K562 (cell line): ENCODE measurements around the gene CALD1. TPM values are rescaled to one million over a fixed set of nuclear protein-coding genes. Genes with fewer than 3 reads are reported as not detected.

Experiments used
- ATAC-seq: fragments of 200-7000 bp; cut with Tn5 transposase; 3 replicates; pipeline ENCODE4 v1.9.1; 2020; ENCODE audit warnings: moderate library complexity
- BruUV-seq: library from RNA; stranded (reverse); fragments of 400-500 nt; replicated peaks from 2 replicates; lab custom pipeline; 2021; lab: Mats Ljungman, UMichigan
- CTCF ChIA-PET: fragments of 300-600 bp; formaldehyde crosslinking; extraction: SDS; loops from one replicate; lab custom pipeline; 2021; ENCODE audit warnings: low intra/inter-chr PET ratio; lab: Yijun Ruan, JAX
- POLR2A ChIA-PET: fragments of 300-600, 350-650 bp; sonication (Branson Sonifier 250); formaldehyde crosslinking; extraction: SDS; loops from one replicate; lab custom pipeline; 2021; ENCODE audit warnings: antibody characterized with exemption, inconsistent platforms; lab: Yijun Ruan, JAX
- DNase-seq, 4 experiments: peaks; one replicate each; pipeline versions ENCODE4 v3.0.0 to v3.0.0-alpha.2; 2011 to 2018; ENCODE audit warnings: low spot score in 3 of 4, mixed read lengths in 3 of 4; ENCODE audit errors: extremely low read depth in 1 of 4
- FAIRE-seq: peaks from 2 replicates; lab custom pipeline; 2011; peaks lifted over from hg19 to GRCh38; lab: Jason Lieb, UNC
- H2AFZ ChIP-seq: 2 replicates; pipeline ENCODE4 v1.6.0; 2011; ENCODE audit warnings: low read depth, low read length, control low read depth, inconsistent platforms
- H3K27ac ChIP-seq: fragments of 200-600 bp; 3 replicates; pipeline ENCODE4 v1.8.0; 2011; ENCODE audit warnings: low read depth, mild to moderate bottlenecking, control low read depth, inconsistent platforms, low read length, moderate library complexity, mixed read lengths; ENCODE audit errors: extremely low read depth
- H3K27me3 ChIP-seq, 2 experiments: fragments of 300-600 bp in 1 of 2; 2 replicates in 1 of 2; 3 replicates in 1 of 2; pipeline versions ENCODE4 v1.6.0 to v1.8.0; 2011; ENCODE audit warnings: inconsistent platforms in 2 of 2, low read length in 2 of 2, mild to moderate bottlenecking in 1 of 2, mixed read lengths in 1 of 2, moderate library complexity in 1 of 2; ENCODE audit not compliant: control insufficient read depth in 2 of 2, insufficient read depth in 2 of 2
- H3K36me3 ChIP-seq: fragments of 300-600 bp; 3 replicates; pipeline ENCODE4 v1.8.0; 2011; ENCODE audit warnings: mild to moderate bottlenecking, low read length, inconsistent platforms; ENCODE audit not compliant: control insufficient read depth, insufficient read depth
- H3K4me1 ChIP-seq, 2 experiments: fragments of 200-600 bp in 1 of 2; replicated peaks in 1 of 2; 2 replicates in 1 of 2; 3 replicates in 1 of 2; pipeline versions ENCODE4 v1.5.1 to v1.8.0; 2011; ENCODE audit warnings: inconsistent platforms in 2 of 2, low read length in 2 of 2, mild to moderate bottlenecking in 1 of 2, mixed read lengths in 1 of 2, moderate library complexity in 1 of 2; ENCODE audit not compliant: control insufficient read depth in 2 of 2, insufficient read depth in 2 of 2
- H3K4me2 ChIP-seq: 2 replicates; pipeline ENCODE4 v1.6.1; 2011; ENCODE audit warnings: low read length, control low read depth, inconsistent platforms, mixed read lengths; ENCODE audit not compliant: insufficient read depth
- H3K4me3 ChIP-seq: fragments of 200-600 bp; sonication (generic), shearing (Covaris generic); 2 replicates; pipeline ENCODE4 v1.5.1; 2016; ENCODE audit warnings: control low read depth, inconsistent platforms
- H3K79me2 ChIP-seq: fragments of 200-600 bp; 3 replicates; pipeline ENCODE4 v1.8.0; 2011; ENCODE audit warnings: low read length, inconsistent platforms; ENCODE audit not compliant: control insufficient read depth, insufficient read depth
- H3K9ac ChIP-seq, 2 experiments: 2 replicates each; pipeline versions ENCODE4 v1.6.0 to v1.6.1; 2011; ENCODE audit warnings: low read depth in 2 of 2, low read length in 2 of 2, control low read depth in 1 of 2, inconsistent platforms in 1 of 2, mild to moderate bottlenecking in 1 of 2, mixed read lengths in 1 of 2; ENCODE audit not compliant: insufficient read depth in 1 of 2
- H3K9me1 ChIP-seq: one replicate; pipeline ENCODE4 v1.6.0; 2011; ENCODE audit warnings: inconsistent platforms, mild to moderate bottlenecking, low read length, moderate library complexity; ENCODE audit not compliant: control insufficient read depth, insufficient read depth
- H3K9me3 ChIP-seq: replicated peaks from 2 replicates; pipeline ENCODE4 v1.5.1; 2011; ENCODE audit warnings: low read depth, low read length, inconsistent platforms; ENCODE audit not compliant: control insufficient read depth, insufficient read depth
- H4K20me1 ChIP-seq: replicated peaks from 2 replicates; pipeline ENCODE4 v1.6.1; 2011; ENCODE audit warnings: low read length, inconsistent platforms, mixed read lengths; ENCODE audit not compliant: control insufficient read depth, insufficient read depth
- ARID3B ChIP-seq: fragments of 250-450 bp; sonication (Bioruptor Pico); IDR thresholded peaks from 2 replicates; pipeline ENCODE4 v1.4.0; 2020; ENCODE audit warnings: borderline replicate concordance
- BCL6 ChIP-seq: fragments of 250-450 bp; sonication (Bioruptor Pico); IDR thresholded peaks from 2 replicates; pipeline ENCODE4 v1.4.0; 2020
- CHD1 ChIP-seq: fragments of 200-600 bp; sonication (generic); IDR thresholded peaks from one replicate; pipeline ENCODE4 v1.6.1; 2012; ENCODE audit warnings: mild to moderate bottlenecking, moderate library complexity, low read length, inconsistent platforms
- KAT8 ChIP-seq: fragments of 450-650 bp; IDR thresholded peaks from 2 replicates; pipeline ENCODE4 v1.6.1; 2016; ENCODE audit warnings: low read depth, mild to moderate bottlenecking
- NCOA1 ChIP-seq: fragments of 450-650 bp; IDR thresholded peaks from 2 replicates; pipeline ENCODE4 v1.6.1; 2016; ENCODE audit warnings: low read depth
- NCOA6 ChIP-seq: fragments of 450-650 bp; IDR thresholded peaks from 2 replicates; pipeline ENCODE4 v1.6.1; 2017; ENCODE audit warnings: mild to moderate bottlenecking
- THAP7 ChIP-seq: fragments of 250-450 bp; sonication (Bioruptor Pico); IDR thresholded peaks from 2 replicates; pipeline ENCODE4 v1.5.0; 2021
- ZBTB26 ChIP-seq: fragments of 450-650 bp; formaldehyde crosslinking; IDR thresholded peaks from 2 replicates; pipeline ENCODE4 v1.4.0; 2022; ENCODE audit warnings: missing genetic modification characterization
- ZC3H8 ChIP-seq: fragments of 450-650 bp; IDR thresholded peaks from 2 replicates; pipeline ENCODE4 v1.6.1; 2017
- ZNF146 ChIP-seq: IDR thresholded peaks from one replicate; pipeline ENCODE4 v1.6.1; 2018; ENCODE audit warnings: missing compliant biosample characterization; ENCODE audit not compliant: unreplicated experiment
- ZNF253 ChIP-seq: fragments of 250-450 bp; sonication (Bioruptor Pico); conservative IDR thresholded peaks from 2 replicates; pipeline ENCODE4 v1.6.1; 2021; ENCODE audit warnings: mild to moderate bottlenecking
- whole genome bisulfite sequencing: fragments of 100-300 bp; shearing (Covaris generic); methylation state at CpG from one replicate; pipeline ENCODE4 v1.1.6; 2016; ENCODE audit warnings: low coverage, mixed read lengths; ENCODE audit not compliant: insufficient coverage; ENCODE audit errors: missing lambda C conversion rate; 5-methylcytosine and 5-hydroxymethylcytosine counted together
- in situ Hi-C: fragments of 300-500 bp; cut with MboI; formaldehyde crosslinking; loops from 4 replicates; pipeline ENCODE4 v1.15.0; 2018; ENCODE audit warnings: inconsistent platforms, mixed read lengths
- intact Hi-C: fragments of 100-400 bp; cut with micrococcal nuclease; formaldehyde crosslinking; loops from 2 replicates; pipeline ENCODE4 v1.14.2; 2022
- polyA plus RNA-seq, 8 experiments: library from polyadenylated mRNA; depleted of rRNA in 4 of 8; stranded (reverse) in 5 of 8; unstranded in 3 of 8; fragments of >200 nt; fragmentation: Nextera tagmentation in 2 of 8; fragmentation: Illumina TruSeq in 1 of 8; extraction: Ambion mirVana in 2 of 8; extraction: Trizol in 1 of 8; gene quantifications; 2 replicates each; pipeline versions ENCODE4 v1.2.1 to v1.2.3, GENCODE V29; 2011 to 2014; ENCODE audit warnings: inconsistent platforms in 1 of 8, missing spikeins in 1 of 8
- total RNA-seq, 7 experiments: library from RNA; depleted of rRNA in 6 of 7; stranded (reverse); fragments of >200 nt in 6 of 7; fragmentation: Illumina TruSeq in 2 of 7; extraction: Trizol in 2 of 7; gene quantifications; 2 replicates each; pipeline versions ENCODE4 v1.2.1 to v1.2.3, GENCODE V29; 2011 to 2021; ENCODE audit warnings: low replicate concordance in 1 of 7

Gene CALD1
- total and polyA plus RNA-seq, 9 of the 15 experiments (the other 6 are each of a cell fraction or from before 2014, with no cell fraction given): 0.40 TPM; not detected in 8

GRCh38 chr7:134795231-134795630, 15.8 kb downstream of the CALD1 start (continued):
- TF ChIP-seq THAP7 (no peak), ZNF146 (no peak), NCOA6 (no peak)

- in situ Hi-C loops: no loop called here
- intact Hi-C loops: no loop called here
- Histone ChIP-seq H3K9me3 (no peaks in the 10 kb centered on the region), H3K36me3 (no peaks in the 10 kb centered on the region), H3K9ac (no peak overlapping the region), H3K27me3 (peaks cover 0 to 5% of the 10 kb centered on the region in 2 experiments; a peak in 2 of 5 replicates), H3K4me2 (no peak overlapping the region), H4K20me1 (no peaks in the 10 kb centered on the region), H3K27ac (no peak overlapping the region), H3K79me2 (no peaks in the 10 kb centered on the region), H3K4me3 (no peak overlapping the region), H3K9me1 (no peaks in the 10 kb centered on the region), H2AFZ (no peak overlapping the region), H3K4me1 (no peaks in the 10 kb centered on the region)
- WGBS: 0% methylated on average over 1 of the region's 1 CpG
- FAIRE-seq (no peak), DNase-seq (no peak), ATAC-seq (no peak)
- CTCF ChIA-PET: no interaction called here
- POLR2A ChIA-PET: interaction anchor here (0.6 kb wide), 1 partner anchor 412 kb away, joined by 3 read pairs; no protein-coding TSS in a partner anchor
- BruUV-seq: no TSS peak
- TF ChIP-seq CHD1 (no peak), ZBTB26 (CRISPR knock-in tag) (no peak), ARID3B (no peak), BCL6 (CRISPR knock-in tag) (no peak), KAT8 (no peak), NCOA1 (no peak), ZNF253 (no peak), ZC3H8 (no peak)
Measured at GRCh38 chr7:134798155-134798554, 18.7 kb downstream of the CALD1 start.
